NCI-H1105 treated with DMSO at 0.1 percent for 48 hours (cell line): ENCODE measurements around the gene CCM2.

Source experiments
- DNase-seq: peaks from one replicate; lab custom pipeline; 2025; lab: John Stamatoyannopoulos, UW

Gene CCM2

DNA sequence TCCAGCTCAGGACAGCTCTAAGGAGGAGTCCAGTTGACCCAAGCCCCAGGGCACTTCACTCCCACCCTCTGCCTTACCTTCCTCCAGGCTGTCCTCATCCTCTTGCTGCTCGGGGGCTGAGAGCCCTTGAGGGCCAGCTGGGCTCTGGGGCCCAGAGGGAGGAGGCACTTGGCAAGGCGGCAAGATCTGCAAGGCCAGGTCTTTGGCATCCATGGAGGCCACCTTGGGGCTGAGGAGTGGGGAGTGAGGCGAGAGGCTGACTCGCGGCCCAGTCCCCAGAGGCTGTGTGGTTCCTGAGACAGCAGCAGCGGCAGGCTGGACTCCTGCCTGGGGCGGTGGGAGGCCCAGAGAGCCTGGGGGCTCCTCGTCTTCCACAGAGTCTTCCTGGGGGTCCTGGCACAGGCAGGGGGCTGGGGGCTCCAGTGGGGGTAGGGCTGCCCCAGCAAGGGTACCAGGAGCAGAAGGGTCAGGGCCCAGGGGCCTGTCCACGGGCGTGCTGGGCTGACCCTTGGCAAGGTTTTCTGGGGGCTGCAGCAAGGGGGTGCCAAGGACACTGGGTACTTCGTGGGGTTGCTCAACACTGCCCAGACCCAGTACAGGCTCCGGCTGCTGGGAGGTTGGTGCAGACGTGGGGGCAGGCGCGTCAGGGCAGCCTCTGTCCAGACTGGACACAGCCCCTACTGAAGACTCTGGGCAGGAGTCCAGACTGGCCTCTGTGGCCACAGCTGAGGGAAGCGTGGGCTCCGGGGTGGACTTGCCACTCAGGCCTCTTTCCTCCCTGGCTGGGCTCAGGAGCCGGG is 82.2 kb downstream of the CCM2 start:
- DNase-seq: no peak

DNA sequence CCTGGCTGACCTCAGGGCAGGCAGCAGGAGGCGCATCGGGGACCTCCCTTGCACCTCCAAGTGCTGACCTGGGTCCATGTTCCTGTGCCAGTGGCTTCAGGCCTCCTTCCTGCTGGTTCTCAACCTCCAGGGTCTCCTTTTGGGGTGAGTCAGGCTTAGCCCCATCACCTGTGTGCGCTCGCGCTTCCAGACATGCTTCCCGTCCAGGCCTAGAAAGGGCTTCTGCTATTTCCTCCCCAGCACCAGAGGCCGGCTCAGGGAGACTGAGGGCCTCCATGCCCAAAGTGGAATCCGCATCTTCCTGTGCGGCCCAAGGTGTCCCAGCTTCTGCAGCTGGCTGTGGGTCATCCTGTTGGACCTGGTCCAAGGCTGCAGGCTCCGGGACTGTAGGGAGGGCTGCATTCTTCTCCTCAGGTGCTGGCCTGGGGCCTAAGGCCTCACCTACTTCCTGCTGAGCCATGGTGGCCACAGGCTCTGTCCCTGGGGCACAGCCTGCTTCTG is 82.9 kb downstream of the CCM2 start:
- DNase-seq: no peak

DNA sequence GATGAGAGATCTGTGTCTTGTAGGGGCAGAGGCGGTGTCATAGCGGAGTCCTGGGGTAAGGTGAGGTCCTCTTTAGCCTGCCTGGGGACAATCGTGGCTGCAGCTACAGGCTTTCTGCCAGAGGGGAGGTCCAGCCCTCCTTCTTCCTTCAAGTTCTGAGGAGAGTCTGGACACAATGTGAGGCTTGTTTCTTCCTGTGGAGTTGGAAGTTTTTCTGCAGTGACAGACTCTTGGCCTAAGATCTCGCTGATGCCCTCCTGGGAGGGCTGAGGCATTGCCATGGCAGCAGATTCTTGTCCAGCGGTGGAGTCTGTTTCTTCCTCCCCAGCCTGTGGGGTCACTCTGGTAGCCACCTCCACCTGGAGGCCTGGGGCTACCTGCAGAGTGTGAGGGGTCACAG is 84.3 kb downstream of the CCM2 start:
- DNase-seq: no peak

DNA sequence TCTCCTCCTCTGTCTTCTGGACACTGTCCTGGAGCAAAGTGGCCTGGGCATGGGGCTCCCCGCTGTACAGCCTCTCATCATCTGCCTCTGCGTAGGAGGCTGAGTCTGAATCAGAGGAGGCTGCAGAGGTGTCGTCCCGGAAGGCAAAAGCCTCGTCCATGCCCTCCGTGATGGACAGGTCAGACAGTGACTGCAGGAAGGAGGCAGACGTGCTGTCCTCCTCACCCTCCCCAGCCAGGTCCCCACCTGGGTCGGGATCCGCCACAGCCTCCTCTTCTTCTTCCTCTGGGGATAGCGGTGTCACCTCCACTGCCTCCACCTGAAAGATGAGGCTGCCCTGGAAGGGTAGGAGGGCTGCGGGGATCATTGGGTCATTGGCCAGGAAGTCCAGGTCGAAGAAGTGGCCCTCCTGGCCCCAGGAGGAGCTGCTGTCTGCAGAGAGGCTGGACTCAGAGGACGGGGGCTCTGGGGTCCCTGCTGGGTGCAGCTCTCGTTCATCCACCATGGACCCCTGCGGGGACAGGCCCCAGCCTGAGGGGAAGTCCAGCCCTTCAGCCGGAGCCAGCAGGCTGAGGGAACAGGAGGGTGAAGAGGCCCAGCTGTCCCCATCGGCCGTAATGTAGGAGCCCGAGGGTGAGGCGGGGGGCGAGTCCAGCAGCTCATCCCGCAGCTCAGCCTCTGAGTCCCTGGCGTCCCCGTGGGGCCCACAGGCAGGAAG is 85.1 kb downstream of the CCM2 start:
- DNase-seq: no peak

DNA sequence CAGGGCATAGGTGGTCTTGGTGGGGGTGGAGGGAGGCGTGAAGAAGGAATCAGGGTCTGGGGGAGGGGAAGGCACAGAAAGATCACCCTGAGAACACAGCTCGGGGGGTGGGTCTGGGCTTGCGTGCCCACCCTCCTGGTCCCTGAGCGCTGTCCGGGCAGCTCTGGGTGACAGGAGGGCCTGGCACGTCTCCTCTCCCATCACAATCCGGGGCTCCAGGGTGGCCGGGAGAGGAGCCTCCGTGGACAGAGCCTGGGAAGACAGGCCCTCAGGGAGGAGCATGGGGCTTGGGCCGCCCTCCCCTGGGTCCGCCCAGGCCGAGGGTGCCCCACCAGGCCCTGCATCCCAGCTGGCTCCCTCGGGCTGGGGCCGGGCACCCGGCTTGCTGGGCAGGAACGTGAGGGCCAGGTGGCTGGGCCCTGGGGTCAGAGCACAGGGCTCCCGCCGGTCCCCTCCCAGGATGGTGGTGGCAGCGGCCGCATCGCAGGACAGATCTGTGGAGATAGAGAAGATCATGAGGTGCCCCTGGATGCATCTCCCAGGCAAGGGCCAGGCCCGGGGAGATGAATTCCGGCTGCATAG is 85.7 kb downstream of the CCM2 start:
- DNase-seq: no peak

DNA sequence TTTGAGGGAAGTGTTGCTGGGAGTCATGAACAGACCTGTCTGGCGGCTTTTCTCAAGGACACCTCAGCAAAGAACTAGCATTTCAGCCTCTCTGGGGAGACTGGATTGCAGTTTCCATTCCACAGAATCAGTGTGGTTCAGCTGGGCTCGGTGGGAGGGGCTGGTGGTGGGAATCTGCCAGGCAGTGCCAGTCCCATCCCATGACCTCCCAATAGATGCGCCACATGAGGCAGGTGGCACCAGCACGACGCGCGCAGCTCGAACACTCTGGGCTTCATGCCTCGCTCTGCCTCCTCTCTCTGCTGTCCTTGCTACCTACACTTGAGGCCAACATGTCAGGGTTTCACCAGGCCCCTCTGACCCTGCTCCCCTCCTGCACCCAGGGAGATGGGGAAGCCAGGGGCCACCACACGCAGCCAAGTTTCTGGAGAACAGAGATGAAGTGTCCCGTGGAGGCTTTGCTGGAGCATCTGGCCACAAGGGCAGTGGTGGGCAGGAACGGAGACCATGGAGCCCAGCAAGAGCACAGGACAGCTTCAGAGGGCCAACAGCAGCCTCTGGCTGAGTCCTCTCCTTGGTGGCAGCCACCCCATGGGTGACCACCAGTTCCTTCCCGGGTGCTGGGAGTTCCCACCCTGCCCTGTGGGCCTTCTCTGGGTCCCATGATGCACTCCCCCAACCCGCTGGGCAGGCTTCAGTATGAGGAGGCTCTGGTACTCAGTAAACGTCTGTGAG is 86.5 kb downstream of the CCM2 start:
- DNase-seq: no peak

DNA sequence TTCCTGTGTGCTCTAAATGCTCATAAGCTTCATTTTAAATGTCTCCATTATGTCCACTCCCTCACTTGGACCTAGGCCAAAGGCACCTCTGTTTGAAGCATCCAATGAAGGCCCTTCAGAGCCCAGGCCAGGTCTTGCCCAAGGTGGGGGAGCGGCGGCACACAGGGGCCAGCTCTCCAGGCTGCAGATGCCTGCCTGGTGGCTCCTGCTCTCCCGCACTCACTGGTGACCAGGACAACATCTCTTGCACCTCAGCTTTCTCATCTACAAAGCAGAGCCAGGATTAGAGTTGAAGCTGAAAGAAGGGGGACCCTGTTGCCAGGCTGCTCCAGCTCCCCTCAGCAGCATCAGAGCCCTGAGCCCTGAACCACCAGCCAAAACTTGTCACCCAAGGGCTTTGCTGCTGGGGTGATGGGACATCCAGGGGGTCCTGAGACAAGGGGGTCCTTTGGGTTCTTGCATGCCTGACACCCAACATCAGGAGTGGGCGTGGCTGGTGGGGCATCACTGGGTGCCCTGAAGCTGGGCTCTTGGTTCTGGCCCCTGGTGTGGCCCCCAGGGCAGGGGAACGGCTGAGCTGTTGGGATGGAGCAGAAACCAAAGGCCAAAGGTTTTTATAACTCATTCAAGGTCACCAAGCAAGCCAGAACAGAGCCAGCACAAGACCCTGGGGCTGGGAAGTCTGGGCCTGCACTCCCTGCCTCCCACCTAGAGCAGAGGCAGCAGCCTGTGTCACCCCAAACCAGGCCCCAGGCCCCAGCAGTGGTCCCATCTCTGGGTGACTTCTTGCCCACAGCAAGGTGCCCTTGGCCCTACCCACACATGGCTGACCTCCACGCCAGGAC is 87.5 kb downstream of the CCM2 start:
- no peak for DNase-seq

DNA sequence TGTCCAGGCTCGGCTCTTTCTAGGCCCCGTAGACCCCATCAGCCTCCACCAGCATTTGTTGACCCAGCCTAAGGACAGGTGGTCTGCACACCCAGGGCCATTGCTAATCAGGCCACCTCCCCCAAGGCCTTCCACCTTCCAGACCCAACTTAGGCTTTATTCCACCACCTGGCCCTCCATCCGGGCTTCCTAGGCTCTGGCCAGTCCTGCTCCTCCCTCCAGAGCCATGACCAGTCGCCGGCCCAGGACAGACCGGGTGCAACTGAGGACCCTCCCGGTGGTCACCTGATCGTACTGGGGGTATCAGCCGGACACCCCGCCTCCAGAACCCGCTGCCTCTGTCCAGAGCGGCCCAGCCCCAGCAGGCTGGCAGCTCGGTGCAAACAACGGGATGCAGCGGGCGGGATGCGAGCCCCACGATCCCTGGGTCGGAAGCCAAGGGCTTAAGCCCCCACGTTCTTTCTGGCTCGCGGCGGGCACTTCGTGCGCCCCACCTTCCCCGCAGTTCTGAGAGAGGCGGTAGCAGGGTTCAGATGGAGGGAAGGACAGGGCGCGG is 88.2 kb downstream of the CCM2 start:
- no peak for DNase-seq

DNA sequence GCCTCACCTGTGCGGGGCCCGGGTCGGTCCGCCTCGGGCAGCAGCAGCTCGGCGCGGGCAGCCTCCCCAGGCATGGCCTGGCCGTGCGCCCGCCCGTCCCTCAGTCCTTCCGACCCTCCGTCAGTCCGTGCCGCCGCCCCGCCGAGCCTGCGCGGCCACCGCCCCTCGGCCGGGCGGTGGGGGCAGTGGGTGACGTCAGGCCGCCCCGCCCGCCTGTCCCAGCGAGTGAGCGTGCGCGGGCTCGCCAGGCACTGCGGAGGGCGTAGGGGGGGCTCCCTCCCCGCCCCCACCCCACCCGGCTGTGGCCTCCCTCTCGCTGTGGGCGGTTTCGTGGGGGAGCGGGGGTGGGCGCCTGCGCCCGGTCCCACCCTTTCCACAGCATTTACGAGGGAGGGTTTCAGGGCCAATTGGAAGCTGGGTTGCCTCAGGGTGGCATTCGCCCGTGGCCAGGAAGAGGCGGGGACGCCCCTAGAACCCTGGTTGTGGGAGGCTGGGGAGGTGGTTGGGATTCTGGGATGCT is 88.9 kb downstream of the CCM2 start, which contains the start of gene NACAD:
Gene NACAD, minus strand, starts transcription at position 149 of the 520 bp plus-strand sequence. Its CDS starts 75 bp downstream, at position 74.
- no peak for DNase-seq

DNA sequence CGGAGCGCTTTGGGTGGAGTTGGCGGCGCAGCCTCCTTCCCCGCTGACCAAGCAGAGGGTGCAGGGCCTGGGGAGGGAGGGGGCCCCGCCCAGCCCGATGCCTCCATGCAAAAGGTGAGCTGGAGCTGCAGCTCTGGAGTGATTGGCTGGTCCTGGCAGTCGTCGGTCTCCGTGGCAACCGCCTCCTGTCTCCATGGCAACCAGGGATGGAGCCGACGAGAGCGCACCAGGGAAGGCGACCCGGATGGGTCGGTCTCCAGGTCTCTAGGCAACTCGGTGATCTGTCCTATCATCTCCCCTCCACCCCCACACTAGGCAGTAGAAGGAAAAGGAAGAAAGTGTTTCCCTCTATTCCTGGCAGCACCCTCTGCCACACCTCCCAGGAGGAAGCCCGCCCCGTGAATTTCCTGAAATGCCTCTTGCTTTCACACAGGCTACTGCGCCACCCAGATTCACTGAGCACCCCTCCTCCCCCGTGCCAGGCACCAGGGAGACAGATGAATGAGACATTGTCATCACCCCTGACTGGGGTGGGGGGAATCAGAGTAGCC is 89.4 kb downstream of the CCM2 start:
- peak; percentile 95 for DNase-seq

DNA sequence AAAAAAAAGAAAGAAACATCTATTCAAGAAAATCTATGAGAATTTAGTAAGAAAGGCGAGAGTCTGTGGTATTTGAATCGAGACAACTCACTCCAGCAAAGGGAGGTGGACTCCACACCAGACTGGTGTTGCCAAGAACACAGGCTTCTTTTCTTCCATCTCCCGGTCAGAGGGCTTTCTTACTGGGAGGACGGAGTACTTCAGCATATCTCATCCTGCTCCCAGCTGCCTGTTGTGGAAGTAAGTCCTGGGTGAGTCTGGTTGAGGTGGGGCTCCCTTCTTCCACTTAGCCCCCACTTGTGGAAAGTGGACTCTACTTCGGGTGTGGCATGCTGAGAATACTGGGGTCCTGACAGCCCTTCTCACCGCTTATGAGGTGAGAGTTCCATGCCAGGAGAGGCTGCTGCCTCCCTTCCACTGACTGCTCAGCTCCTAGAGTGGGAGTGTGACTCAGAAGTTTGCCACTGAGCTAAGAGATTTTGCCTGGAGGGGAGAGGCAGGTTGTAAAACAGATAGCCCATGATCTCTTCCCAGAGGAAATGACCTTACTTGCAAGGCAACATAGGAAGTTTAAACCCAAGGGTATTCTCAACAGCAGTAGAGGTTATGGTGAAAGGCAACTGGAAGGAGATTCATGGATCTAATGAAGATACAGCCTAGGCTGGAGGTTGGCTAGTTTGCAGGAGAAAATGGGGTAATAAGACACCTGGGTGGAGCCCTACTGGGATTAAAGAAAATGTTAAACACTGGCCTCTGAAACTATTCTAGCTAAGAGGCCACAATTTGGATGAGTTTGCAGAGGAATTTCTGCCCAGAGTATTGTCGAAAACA is 92.3 kb downstream of the CCM2 start:
- DNase-seq: no peak

DNA sequence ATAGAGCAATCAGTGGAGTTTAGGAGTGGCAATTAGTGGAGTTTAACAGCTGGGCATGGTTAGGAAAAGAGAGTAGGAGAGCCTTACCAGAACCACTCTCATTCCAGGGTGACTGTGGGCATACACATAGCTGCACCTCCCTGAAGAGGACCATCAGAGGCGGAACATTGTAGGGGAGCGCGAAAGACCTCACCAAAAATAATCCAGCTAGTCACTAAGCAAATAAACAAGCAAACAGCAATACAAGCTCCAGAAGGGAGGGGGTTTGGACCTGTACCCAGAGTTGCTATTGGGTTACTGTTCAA is 92.9 kb downstream of the CCM2 start:
- no peak for DNase-seq

DNA sequence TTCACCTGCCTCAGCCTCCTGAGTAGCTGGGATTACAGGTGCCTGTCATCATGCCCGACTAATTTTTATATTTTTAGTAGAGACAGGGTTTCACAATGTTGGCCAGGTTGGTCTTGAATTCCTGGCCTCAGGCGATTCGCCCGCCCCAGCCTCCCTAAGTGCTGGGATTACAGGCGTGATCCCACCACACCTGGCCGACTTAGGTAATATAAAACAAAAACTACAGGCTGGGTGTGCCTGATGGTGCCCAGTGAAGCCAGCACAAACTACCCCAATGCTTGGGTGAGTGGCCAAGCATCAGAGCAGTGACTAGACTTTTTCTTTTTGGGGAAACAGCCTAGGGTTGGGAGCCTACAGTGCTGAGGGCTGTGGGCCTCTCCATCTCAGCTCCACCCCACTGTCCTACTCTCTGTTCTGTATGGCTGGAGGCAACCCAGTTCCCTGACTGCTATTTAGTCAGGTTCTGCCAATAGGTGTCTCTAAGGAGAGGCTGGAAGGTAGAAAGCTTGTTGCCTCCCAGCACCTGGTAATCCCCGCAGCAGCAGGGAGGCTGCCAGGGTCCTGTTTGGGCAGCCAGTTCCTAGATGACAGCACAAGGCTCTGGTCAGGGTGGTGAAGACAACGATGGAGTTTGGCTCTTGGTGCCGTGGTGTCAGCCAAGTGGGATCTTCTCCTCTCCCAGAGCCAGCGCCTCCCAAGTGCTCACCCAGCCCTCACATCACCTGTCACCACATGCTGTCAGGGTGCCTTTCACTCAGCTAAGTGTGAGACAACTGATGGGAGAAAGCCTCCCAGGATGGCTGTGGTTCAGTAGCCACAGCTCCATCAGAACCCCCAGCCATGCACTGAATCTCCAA is 99.2 kb downstream of the CCM2 start:
- DNase-seq: no peak

DNA sequence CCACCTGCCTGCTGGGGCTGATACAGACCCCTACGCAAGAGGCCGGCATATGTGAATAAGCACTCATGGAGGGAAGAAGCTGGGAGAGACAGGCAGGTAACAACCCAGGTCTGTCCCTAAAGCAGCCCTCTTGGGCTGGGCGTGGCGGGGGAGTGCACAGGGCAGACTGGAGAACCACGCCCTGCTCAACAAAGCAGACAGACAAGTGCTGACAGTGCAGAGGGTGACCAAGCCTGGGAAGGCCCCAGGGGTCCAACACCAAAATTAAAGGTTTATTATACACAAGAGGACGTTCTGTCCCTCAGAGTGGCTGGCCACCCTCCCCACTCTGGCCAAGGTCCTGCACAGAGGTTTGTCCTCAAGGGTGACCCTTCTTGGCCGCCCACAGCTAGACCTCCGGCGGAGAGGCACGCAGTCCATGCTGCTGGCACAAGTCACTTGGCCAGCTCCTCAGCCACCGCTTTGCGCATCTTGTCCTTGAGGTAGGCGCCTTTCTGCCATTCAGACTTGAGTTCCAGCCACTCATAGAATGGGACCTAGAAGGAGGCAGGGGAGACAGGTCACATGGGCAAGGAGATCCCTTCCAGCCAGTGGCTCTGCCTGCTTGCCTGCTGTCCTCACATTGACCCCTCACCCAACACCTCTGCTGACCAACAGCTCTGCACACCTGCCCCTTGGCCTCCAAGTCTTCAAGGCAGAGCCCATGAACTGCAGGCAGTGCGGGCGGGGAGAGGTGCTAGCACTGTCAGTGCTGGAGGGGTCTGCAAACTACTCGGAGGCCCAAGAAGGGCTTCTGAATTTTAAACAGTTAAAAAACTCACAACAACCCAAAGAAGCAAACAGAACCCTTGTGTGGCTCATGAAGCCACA is 100.1 kb downstream of the CCM2 start:
- no peak for DNase-seq

DNA sequence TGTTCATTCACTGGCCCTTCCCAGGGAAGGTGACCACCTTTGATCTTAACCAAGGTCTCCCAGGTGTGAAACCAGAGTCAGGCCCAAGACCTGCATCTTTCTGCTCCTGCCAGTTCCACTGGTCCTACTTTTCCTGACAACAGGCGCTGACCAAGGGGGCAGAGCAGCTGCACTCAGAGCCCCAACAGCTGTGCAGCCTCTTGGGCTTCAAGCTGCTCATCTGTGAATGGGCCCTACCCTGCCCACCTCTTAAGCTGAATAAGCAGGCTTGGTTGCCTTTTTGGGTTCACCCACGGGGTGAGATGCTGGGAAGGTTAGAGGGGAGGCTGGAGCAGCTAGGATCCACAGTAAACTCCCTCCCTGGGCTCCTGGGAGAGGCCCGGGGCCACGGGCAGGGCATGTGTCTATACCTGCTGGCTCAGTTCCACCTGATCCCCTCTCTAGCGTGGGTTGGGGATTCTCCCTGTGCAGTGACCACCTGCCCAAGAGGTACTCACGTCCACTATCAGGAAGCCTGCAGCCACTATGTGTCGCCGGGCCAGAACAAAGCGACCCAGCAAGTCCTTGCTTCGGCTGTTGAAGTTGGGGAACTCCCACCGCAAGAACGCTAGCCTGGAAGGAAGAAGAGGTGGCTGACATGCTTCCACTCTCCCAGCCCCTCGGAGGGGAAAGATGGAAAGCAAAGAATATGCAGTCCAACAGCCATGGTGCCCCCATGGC is 100.9 kb downstream of the CCM2 start:
- DNase-seq: no peak

DNA sequence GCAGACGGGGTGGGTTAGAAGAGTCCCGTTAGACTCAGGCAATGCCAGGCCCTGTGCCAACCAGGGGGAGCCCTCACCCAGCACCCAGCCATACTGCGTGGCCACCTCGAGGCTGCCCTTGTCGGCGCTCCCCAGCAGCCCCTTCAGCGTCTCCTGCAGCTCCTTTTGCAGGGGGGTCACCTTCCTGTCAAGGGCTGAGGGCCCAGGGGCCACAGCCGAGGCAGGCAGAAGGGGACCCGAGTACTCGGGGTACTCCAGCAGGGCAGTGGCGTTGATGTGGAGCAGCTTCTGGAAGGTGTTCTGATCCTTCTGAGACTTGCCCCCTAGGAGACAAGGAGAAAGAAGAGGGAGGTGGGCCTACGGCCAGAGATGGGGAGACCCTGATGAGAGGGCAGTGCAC is 101.7 kb downstream of the CCM2 start:
- DNase-seq: no peak
